Measurements from ENCODE around the gene DDX47. TPM values are rescaled to one million over a fixed set of nuclear protein-coding genes. Genes with fewer than 3 reads are reported as not detected.
"Not testable (repeated sequence)": the region's sequence is repeated elsewhere in the genome, so short reads cannot be mapped to it uniquely, and the experiment has no call there.

DDX47 gene
- total and polyA plus RNA-seq, 5 experiments from 2014 or later, result 61.0 to 93.6 (median 77.1) TPM

DNA sequence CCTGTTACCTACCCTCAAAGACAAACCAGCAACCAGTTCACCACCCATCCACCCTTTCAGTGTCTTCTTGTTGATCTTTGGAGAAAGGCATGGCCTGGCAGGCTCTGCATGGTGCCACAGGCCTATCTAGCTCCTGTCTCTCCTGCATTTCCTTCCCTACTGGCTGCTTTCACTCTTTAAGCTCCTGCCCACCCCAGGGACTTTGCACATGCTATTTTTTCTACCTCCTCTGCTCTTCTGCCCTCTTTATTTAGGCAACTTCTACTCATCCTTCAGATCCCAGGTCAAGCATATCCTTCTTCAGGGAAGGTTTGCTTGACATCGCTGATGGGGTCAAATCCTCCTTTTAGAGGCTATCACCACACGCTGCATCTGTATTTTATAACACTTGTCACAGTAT, 51.1 kb downstream of the DDX47 start:
- H3K4me3 Mint-ChIP-seq, result no peak overlapping the region
- peak overlapping the region in 1 of 10 donors; percentile 11 for H3K27ac Mint-ChIP-seq
- POLR2A ChIA-PET, result interaction anchor here (0.7 kb wide), 1 partner anchor 994 kb away, joined by 7 read pairs; no protein-coding TSS in a partner anchor
- DNase-seq, result no peak
- peaks cover 0 to 3% (median 0%) of the 10 kb centered on the region in 4 donors for H3K4me1 Mint-ChIP-seq
- no peak for ATAC-seq
- H3K36me3 Mint-ChIP-seq, result peaks cover 0 to 12% (median 8%) of the 10 kb centered on the region in 3 donors
- no peaks in the 10 kb centered on the region for H3K27me3 Mint-ChIP-seq
- peaks cover 0 to under 1% (median 0%) of the 10 kb centered on the region in 9 donors for H3K9me3 Mint-ChIP-seq

DNA sequence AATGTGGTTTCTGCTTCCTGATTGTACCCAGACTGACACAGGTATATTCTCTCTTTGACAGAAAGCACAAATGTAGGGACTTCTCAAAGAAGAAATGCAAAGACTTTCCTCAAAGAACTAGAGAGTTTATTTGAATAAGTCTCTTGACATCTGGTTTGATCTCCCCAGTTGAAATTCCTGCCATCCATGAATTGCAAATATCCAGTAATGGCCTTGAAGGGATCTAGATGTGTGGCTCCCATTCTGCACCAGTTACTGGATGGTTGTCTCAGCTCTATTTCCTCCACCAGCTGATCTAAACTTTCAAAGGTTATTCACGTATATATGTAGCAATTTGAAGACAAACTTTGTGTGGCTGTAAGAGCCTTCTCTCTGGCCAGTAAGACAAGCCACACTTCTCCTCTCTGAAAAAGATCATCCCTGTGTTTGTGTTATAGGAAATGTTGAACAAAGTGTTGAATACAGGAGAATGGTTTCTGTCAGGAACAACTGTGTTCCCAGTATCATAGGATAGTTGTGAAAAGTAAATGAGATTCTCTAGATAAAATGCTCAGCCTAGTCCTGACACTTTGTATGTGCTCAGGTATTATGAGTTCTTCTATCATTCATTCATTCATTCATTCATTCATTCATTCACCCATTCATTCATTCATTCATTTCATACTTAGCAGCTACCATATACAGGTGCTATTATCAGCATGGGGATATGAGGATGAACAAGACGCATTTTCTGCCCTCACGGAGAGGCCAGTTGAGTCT, 55.5 kb downstream of the DDX47 start:
- peaks cover 0 to 5% (median 4%) of the 10 kb centered on the region in 3 donors for H3K36me3 Mint-ChIP-seq

GRCh38 chr12:12870465-12870864, 57.3 kb downstream of the DDX47 start:
- Mint-ChIP-seq H3K36me3 (peaks cover 0 to 3% (median 0%) of the 10 kb centered on the region in 3 donors), H3K27ac (no peak overlapping the region), H3K27me3 (no peaks in the 10 kb centered on the region), H3K4me3 (no peak overlapping the region), H3K4me1 (peaks cover 0 to 2% (median 0%) of the 10 kb centered on the region in 4 donors), H3K9me3 (no peaks in the 10 kb centered on the region)
- POLR2A ChIA-PET, result no interaction called here
- ATAC-seq (no peak), DNase-seq (no peak)

More for the DNA sequence above, 55.5 kb downstream of the DDX47 start:
- H3K27ac Mint-ChIP-seq, result no peak overlapping the region
- ATAC-seq (no peak), DNase-seq (no peak)
- POLR2A ChIA-PET, result no interaction called here
- H3K4me1 Mint-ChIP-seq, result peaks cover 0 to 2% (median 0%) of the 10 kb centered on the region in 4 donors
- no peaks in the 10 kb centered on the region for H3K27me3 Mint-ChIP-seq
- H3K9me3 Mint-ChIP-seq, result no peaks in the 10 kb centered on the region
- H3K4me3 Mint-ChIP-seq, result no peak overlapping the region

- DNase-seq, result no peak
- no peak for ATAC-seq
- Mint-ChIP-seq H3K36me3 (peaks cover 0 to 3% (median 0%) of the 10 kb centered on the region in 3 donors), H3K27me3 (no peaks in the 10 kb centered on the region), H3K9me3 (no peaks in the 10 kb centered on the region), H3K4me1 (peaks cover 0 to 2% (median 0%) of the 10 kb centered on the region in 4 donors), H3K27ac (peak overlapping the region in 2 of 10 donors; percentile 11 to 45), H3K4me3 (no peak overlapping the region)
- POLR2A ChIA-PET, result interaction anchor here (0.9 kb wide), 1 partner anchor 25 kb away, joined by 6 read pairs; no protein-coding TSS in a partner anchor
These were observed 58.5 kb downstream of the DDX47 start for GRCh38 chr12:12871587-12872138.

DNA sequence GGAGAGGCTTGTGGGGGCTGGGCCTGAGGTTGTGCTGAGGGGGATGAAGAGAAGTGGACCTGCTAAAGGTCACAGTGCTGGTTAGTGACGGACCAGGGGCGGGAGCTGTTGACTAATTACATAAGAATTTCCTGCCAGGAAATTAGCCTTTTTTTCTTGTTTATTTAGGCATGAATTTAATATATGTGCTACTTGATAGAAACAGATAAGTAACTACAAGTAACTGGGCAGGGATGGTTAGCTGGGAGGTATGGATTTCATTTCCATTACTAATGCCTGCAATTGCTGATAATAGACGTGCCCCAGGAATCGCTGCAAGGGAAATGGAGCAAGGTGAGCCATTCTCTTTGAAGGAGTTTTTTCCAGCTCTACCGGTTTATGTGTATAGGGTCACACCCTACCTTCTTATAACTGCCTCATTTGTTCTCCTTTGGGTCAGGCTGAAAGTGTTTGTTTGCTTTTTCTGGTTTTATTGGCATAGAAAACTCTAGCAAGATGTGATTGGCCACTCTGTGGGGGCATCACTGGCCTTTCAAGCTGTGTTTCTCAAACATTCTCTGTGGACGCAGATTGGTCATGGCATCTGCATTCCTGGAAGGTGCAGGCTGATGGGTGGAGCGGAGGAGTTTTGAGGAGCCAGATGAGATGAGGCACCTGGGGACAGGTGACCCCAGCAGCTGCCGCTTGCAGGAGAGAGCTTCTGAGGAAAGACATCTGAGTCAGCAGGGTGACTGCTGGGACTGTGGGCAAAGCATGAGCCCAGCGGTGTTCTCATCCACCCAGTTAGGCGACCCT, 59.2 kb downstream of the DDX47 start:
- H3K36me3 Mint-ChIP-seq, result peaks cover 0 to 3% (median 0%) of the 10 kb centered on the region in 3 donors
- DNase-seq, result no peak
- peaks cover 0 to 2% (median 0%) of the 10 kb centered on the region in 4 donors for H3K4me1 Mint-ChIP-seq
- POLR2A ChIA-PET, result interaction anchor here (0.9 kb wide), 1 partner anchor 26 kb away, joined by 6 read pairs; no protein-coding TSS in a partner anchor
- no peak for ATAC-seq
- no peak overlapping the region for H3K4me3 Mint-ChIP-seq
- H3K9me3 Mint-ChIP-seq, result no peaks in the 10 kb centered on the region
- peak overlapping the region in 2 of 10 donors; percentile 11 to 45 for H3K27ac Mint-ChIP-seq
- H3K27me3 Mint-ChIP-seq, result no peaks in the 10 kb centered on the region

GRCh38 chr12:12872934-12873275, 59.8 kb downstream of the DDX47 start:
- no peaks in the 10 kb centered on the region for H3K27me3 Mint-ChIP-seq
- ATAC-seq, result no peak
- no peak overlapping the region for H3K27ac Mint-ChIP-seq
- H3K4me3 Mint-ChIP-seq, result no peak overlapping the region
- POLR2A ChIA-PET, result no interaction called here
- peaks cover 0 to 2% (median 0%) of the 10 kb centered on the region in 4 donors for H3K4me1 Mint-ChIP-seq
- peaks cover 0 to 2% (median 0%) of the 10 kb centered on the region in 3 donors for H3K36me3 Mint-ChIP-seq
- H3K9me3 Mint-ChIP-seq, result no peaks in the 10 kb centered on the region
- DNase-seq, result no peak

DNA sequence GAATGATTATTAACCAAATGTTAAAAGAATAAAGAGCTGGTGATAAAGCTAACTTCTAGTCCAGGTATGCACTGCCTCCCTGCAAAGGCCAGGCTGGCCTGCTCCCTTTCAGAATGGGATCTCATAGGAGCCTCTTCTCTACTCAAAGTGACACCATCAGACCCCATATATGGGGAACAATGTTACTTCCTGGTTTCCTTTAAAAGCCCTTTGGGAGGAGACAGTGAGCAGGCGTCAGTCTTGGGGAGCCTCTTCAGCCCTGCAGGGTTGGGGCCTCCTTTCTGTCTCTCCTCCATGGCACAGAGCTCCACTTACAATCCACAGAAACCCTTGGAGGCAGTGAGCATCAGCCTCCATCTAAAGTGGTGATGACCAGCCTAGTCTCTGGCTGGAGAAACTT, 60.9 kb downstream of the DDX47 start:
- no peaks in the 10 kb centered on the region for H3K9me3 Mint-ChIP-seq
- DNase-seq (no peak), ATAC-seq (no peak)
- POLR2A ChIA-PET, result no interaction called here
- no peaks in the 10 kb centered on the region for H3K36me3 Mint-ChIP-seq
- H3K4me3 Mint-ChIP-seq, result no peak overlapping the region
- H3K27ac Mint-ChIP-seq, result no peak overlapping the region
- H3K4me1 Mint-ChIP-seq, result peaks cover 0 to 2% (median 0%) of the 10 kb centered on the region in 4 donors
- H3K27me3 Mint-ChIP-seq, result no peaks in the 10 kb centered on the region

- DNase-seq, POLR2A ChIA-PET, H3K4me3 Mint-ChIP-seq, H3K36me3 Mint-ChIP-seq, H3K9me3 Mint-ChIP-seq, H3K4me1 Mint-ChIP-seq, H3K27ac Mint-ChIP-seq, H3K27me3 Mint-ChIP-seq, ATAC-seq: not testable (repeated sequence)
These were observed 62.2 kb downstream of the DDX47 start for GRCh38 chr12:12875301-12875700.

DNA sequence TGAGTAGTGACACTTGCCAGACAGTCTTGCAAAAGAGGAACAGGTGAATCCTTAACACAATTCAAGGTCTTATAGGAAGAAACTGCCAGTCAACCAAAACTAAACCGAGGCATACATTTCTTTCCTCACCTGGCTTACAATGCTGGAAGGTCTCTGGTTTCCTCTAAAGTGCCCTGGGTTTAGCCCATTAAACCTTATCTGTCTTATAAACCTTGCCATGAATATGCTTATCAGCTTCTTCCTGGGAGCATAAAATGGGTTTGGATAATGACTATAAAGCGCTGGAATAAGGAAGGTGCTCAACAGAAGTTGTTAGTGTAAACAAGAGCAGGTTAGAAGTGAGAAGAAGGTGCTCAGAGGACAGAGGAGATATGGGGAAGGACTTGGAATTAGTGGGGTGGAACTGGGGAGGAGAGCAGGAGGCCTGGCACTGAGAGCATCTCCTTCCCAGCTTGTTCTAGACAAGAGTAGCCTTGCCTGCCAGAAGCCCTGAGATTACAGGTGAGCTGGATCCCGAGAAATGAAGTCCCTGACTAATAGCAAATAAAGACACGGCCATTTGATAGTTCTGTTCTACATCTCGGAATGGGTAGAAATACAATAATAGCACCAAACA, 64.1 kb downstream of the DDX47 start:
- H3K27ac Mint-ChIP-seq, result no peak overlapping the region
- POLR2A ChIA-PET, result no interaction called here
- H3K4me3 Mint-ChIP-seq, result no peak overlapping the region
- no peaks in the 10 kb centered on the region for H3K36me3 Mint-ChIP-seq
- ATAC-seq (no peak), DNase-seq (no peak)
- H3K9me3 Mint-ChIP-seq, result no peaks in the 10 kb centered on the region
- H3K27me3 Mint-ChIP-seq, result peaks cover 0 to 3% (median 0%) of the 10 kb centered on the region in 5 donors
- peaks cover 2 to 15% (median 7%) of the 10 kb centered on the region in 4 donors for H3K4me1 Mint-ChIP-seq

DNA sequence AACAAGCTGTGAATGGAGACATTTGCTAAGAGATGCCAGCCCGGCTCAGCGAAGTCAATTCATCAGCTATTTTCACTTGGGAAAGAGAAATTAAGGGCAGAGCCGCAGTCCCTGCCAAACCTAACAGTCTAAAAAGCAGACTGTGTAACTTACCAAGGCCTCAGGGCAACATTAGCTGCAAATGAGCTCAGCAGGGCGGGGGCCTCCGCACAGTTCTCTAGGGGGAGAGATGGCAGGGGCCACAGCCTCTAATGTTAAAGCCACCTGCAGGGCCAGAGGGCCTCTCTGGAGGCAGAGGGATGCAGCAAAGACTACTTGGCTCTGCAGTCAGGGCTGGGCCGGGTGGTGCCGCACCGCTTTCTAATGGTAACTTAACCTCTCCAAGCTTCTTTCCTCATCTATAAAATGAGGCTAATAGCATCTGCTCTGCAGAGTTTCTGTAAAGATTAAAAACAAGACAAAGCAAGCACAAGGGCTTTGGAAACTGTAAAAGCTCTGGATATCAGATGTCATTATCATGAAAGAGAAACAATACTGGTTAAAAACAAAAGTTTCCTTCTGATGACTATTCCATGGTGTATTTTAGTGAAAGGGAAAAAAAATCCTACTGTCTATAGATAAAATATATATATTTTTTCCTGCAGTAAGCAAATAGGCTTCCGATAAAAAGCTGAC, 64.8 kb downstream of the DDX47 start:
- no peaks in the 10 kb centered on the region for H3K9me3 Mint-ChIP-seq
- peaks cover 0 to 3% (median 0%) of the 10 kb centered on the region in 5 donors for H3K27me3 Mint-ChIP-seq
- no peak overlapping the region for H3K27ac Mint-ChIP-seq
- POLR2A ChIA-PET, result no interaction called here
- ATAC-seq, result no peak
- peaks cover 2 to 15% (median 7%) of the 10 kb centered on the region in 4 donors for H3K4me1 Mint-ChIP-seq
- no peaks in the 10 kb centered on the region for H3K36me3 Mint-ChIP-seq
- H3K4me3 Mint-ChIP-seq, result no peak overlapping the region
- DNase-seq, result no peak
